ENCODE data around the gene MOB3A. TPM values are rescaled to one million over a fixed set of nuclear protein-coding genes. Genes with fewer than 3 reads are reported as not detected.

Gene MOB3A
- total and polyA plus RNA-seq, 9 of the 15 experiments (the other 6 are each of a cell fraction or from before 2014, with no cell fraction given), result 1.1 to 24.1 (median 6.0) TPM

GRCh38 chr19:2059422-2060201 is 36.5 kb downstream of the MOB3A start (continued):
- TF ChIP-seq ZMIZ1 (IDR thresholded peaks at IDR 0.05; ENCODE audit: low read depth in 2 of 2, low read length in 2 of 2) (no peak), CHD2 (IDR thresholded peaks at IDR 0.05; ENCODE audit: low read depth, low read length) (no peak), TCF3 (CRISPR knock-in tag; IDR thresholded peaks at IDR 0.05) (peak; percentile 60), NEUROD1 (IDR thresholded peaks at IDR 0.05; ENCODE audit: borderline replicate concordance, low read depth, low read length, partially characterized antibody) (peak; percentile 91), HNRNPLL (IDR thresholded peaks at IDR 0.05; ENCODE audit: low read depth, low read length, poor library complexity, severe bottlenecking) (peak; percentile 26), DEAF1 (CRISPR knock-in tag; IDR thresholded peaks at IDR 0.05) (no peak), ESRRB (CRISPR knock-in tag; IDR thresholded peaks at IDR 0.05; ENCODE audit: borderline replicate concordance) (no peak), ZNF224 (CRISPR knock-in tag; IDR thresholded peaks at IDR 0.05) (no peak), ZNF408 (CRISPR knock-in tag; IDR thresholded peaks at IDR 0.05; ENCODE audit: low read depth) (no peak), KLF16 (IDR thresholded peaks at IDR 0.05) (no peak), ZNF23 (CRISPR knock-in tag; IDR thresholded peaks at IDR 0.05) (no peak), GABPB2 (CRISPR knock-in tag; conservative IDR thresholded peaks at IDR 0.05) (no peak), U2AF1 (optimal IDR thresholded peaks at IDR 0.05; ENCODE audit: low read depth, low read length) (no peak), MAFK (IDR thresholded peaks at IDR 0.05; ENCODE audit: low read length) (no peak), TEAD2 (tag; IDR thresholded peaks at IDR 0.05) (peak; percentile 62; the same call in 1 of the 2 replicates), THRA (IDR thresholded peaks at IDR 0.05) (no peak), THAP7 (CRISPR knock-in tag; IDR thresholded peaks at IDR 0.05) (peak; percentile 90; the same call in 1 of the 2 replicates), ZNF217 (CRISPR knock-in tag; IDR thresholded peaks at IDR 0.05) (no peak), RNF2 (IDR thresholded peaks at IDR 0.05) (peak; percentile 98), CBX8 (IDR thresholded peaks at IDR 0.05; ENCODE audit: borderline replicate concordance, extremely low read depth, low read depth, low read length, poor library complexity, severe bottlenecking) (no peak), RFX5 (IDR thresholded peaks at IDR 0.05; ENCODE audit: low read depth, low read length) (no peak)

Measured in K562 (cell line).